ENCODE results near the gene TSHZ3. TPM values are rescaled to one million over a fixed set of nuclear protein-coding genes. Genes with fewer than 3 reads are reported as not detected.
A peak's percentile ranks its signal among the peaks of the same experiment; 100 is the strongest.

The TSHZ3 gene
- total and polyA plus RNA-seq, 2 of the 8 experiments (the other 6 are each of a cell fraction or from before 2014, with no cell fraction given): 3.1 to 12.3 TPM

DNA sequence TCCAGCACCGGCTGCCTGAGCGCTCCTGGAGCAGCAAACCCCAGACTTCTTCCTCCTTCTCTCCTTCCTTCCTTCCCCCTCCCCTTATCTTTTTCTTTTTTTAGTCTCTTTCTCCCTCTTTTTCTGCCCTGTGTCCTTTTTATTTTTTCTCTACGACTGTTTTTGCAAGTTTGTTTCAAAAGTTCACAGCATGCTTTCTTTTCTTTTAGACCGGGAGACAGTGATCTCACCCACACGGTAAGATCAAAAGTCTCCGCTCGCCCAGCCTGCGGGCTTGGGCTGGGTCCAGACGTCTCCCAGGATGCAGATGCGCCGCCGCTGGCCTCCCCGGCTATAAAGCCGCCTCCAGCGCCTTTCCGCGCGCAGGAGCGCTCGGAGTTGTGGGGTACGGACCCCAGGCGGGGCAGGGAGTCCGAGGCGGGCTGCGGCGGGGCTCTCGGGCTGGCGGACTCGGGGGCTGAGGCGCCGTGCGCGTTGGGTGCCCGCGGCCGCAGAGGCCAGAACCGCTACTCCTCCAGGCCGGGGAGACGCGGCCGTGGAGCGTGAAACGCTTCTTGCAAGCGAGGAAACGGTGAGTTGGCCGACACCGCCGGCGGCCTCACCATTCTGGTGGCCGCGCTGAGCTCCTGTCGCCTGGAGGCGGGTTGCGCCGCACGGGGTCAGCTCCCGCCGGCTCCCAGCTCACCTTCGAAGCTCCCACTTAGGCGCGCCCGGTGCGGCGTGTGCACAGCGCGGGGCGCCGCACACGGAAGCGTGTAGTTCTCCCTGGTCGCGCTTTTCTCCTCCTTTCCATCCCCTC, 2.0 kb upstream of the TSHZ3 start:
- Histone ChIP-seq H3K18ac (ENCODE audit: extremely low read depth, low read length) (peak overlapping the region; percentile 97), H3K9ac (replicated peaks in 1 of 4; ENCODE audit: extremely low read depth in 1 of 4, low read depth in 3 of 4, low read length in 3 of 4) (peak overlapping the region in 1 of 4 experiments; percentile 58; a peak in 3 of 7 replicates), H2BK5ac (ENCODE audit: low read depth, low read length) (no peak overlapping the region), H4K8ac (ENCODE audit: extremely low read depth, insufficient read depth, low read length) (no peak overlapping the region; the same call in 1 of the 2 replicates), H3K4me3 (ENCODE audit: extremely low read depth in 1 of 4, insufficient read depth in 2 of 4, low read depth in 3 of 4, low read length in 4 of 4) (peak overlapping the region; percentile 57 to 82 (median 70)), H3K9me3 (ENCODE audit: insufficient read depth in 2 of 2, low read depth in 1 of 2, low read length in 1 of 2) (no peaks in the 10 kb centered on the region), H3K79me1 (ENCODE audit: low read depth, low read length) (no peaks in the 10 kb centered on the region), H2AFZ (ENCODE audit: low read length) (no peak overlapping the region), H3K27me3 (replicated peaks in 1 of 4; ENCODE audit: control insufficient read depth in 3 of 4, extremely low read depth in 1 of 4, insufficient read depth in 3 of 4, low read length in 3 of 4) (peaks cover 38 to 75% (median 61%) of the 10 kb centered on the region in 4 experiments; a peak in 6 of 7 replicates), H2BK15ac (ENCODE audit: low read length) (no peak overlapping the region), H3K56ac (replicated peaks; ENCODE audit: insufficient read length, low read depth, low read length) (no peak overlapping the region), H3K14ac (ENCODE audit: insufficient read length) (no peak overlapping the region), H4K91ac (replicated peaks; ENCODE audit: insufficient read length, low read length) (no peak overlapping the region), H2BK20ac (ENCODE audit: low read length) (0 out of 2 replicates have a peak overlapping the region, but pooled peaks have one; percentile 61), H2AK5ac (ENCODE audit: low read depth, low read length) (no peak overlapping the region), H3K4ac (replicated peaks; ENCODE audit: insufficient read length, low read depth, low read length) (no peak overlapping the region), H3K36me3 (ENCODE audit: control insufficient read depth in 2 of 4, insufficient read depth in 4 of 4, low read length in 3 of 4) (no peaks in the 10 kb centered on the region), H3K27ac (ENCODE audit: low read depth, low read length) (no peak overlapping the region), H3K4me1 (replicated peaks in 1 of 4; ENCODE audit: control insufficient read depth in 3 of 4, insufficient read depth in 4 of 4, low read length in 3 of 4) (peaks cover 15 to 36% (median 23%) of the 10 kb centered on the region in 4 experiments), H4K20me1 (replicated peaks in 1 of 2; ENCODE audit: control insufficient read depth in 1 of 2, insufficient read depth in 2 of 2, low read length in 2 of 2) (peaks cover 0 to 15% of the 10 kb centered on the region in 2 experiments), H3K23ac (ENCODE audit: insufficient read length) (no peak overlapping the region), H4K5ac (ENCODE audit: insufficient read length, low read depth, low read length) (no peak overlapping the region), H3K4me2 (ENCODE audit: insufficient read depth in 1 of 2, low read depth in 2 of 2, low read length in 2 of 2) (peak overlapping the region; percentile 86 to 95), H3K79me2 (ENCODE audit: control insufficient read depth in 1 of 2, insufficient read depth in 2 of 2, low read length in 2 of 2) (peaks cover 0 to 25% of the 10 kb centered on the region in 2 experiments; a peak in 2 of 4 replicates), H3K23me2 (ENCODE audit: low read depth, low read length) (peaks cover 41% of the 10 kb centered on the region; the same call in 1 of the 2 replicates), H2BK120ac (replicated peaks; ENCODE audit: low read depth, low read length) (no peak overlapping the region), H2BK12ac (ENCODE audit: low read depth, low read length) (peak overlapping the region; percentile 99; the same call in 1 of the 2 replicates)
- 1% methylated on average over 57 of the region's 72 CpGs; no CpG with 5 or more reads in 1 of the 2 experiments for WGBS, 2 experiments (ENCODE audit: extremely low coverage in 1 of 2, insufficient coverage in 1 of 2, insufficient read length in 1 of 2, insufficient replicate concordance in 2 of 2, low coverage in 1 of 2, low lambda C conversion rate in 2 of 2, missing lambda C conversion rate in 1 of 2)
- DNase-seq (ENCODE audit: low read depth in 1 of 2, low spot score in 2 of 2): peak in 1 of 2 experiments; percentile 66
- POLR2A ChIA-PET (ENCODE audit: partially characterized antibody): interaction anchor here (0.9 to 5.2 kb wide), 2 partner anchors 19 to 67 kb away, joined by 4 to 25 read pairs; no protein-coding TSS in a partner anchor
- no peak for FAIRE-seq
- CTCF ChIA-PET (ENCODE audit: partially characterized antibody): no interaction called here
- TF ChIP-seq EZH2 (IDR thresholded peaks at IDR 0.05; ENCODE audit: low read depth, low read length, severe bottlenecking) (peak; percentile 58), CTBP2 (IDR thresholded peaks at IDR 0.05; ENCODE audit: borderline replicate concordance, insufficient read depth, insufficient read length, low read length) (peak; percentile 46), BACH1 (IDR thresholded peaks at IDR 0.05; ENCODE audit: low read length) (no peak), ASH2L (IDR thresholded peaks at IDR 0.05; ENCODE audit: low read length) (peak; percentile 84), MAX (IDR thresholded peaks at IDR 0.05) (peak; percentile 55; the same call in 1 of the 2 replicates), TEAD4 (IDR thresholded peaks at IDR 0.05; ENCODE audit: low read depth, low read length) (no peak), CBX5 (IDR thresholded peaks at IDR 0.05; ENCODE audit: low read depth, low read length) (no peak), KDM1A (IDR thresholded peaks at IDR 0.05; ENCODE audit: borderline replicate concordance, low read length) (no peak), SP1 (IDR thresholded peaks at IDR 0.05; ENCODE audit: low read depth, low read length) (no peak), TAF7 (optimal IDR thresholded peaks at IDR 0.05; ENCODE audit: borderline replicate concordance, low read depth, low read length) (peak; percentile 18), KDM4A (IDR thresholded peaks at IDR 0.05; ENCODE audit: low read depth, low read length, severe bottlenecking) (peak; percentile 36)
